H1 (cell line): ENCODE results near the gene CES3. TPM values are rescaled to one million over a fixed set of nuclear protein-coding genes. Genes with fewer than 3 reads are reported as not detected.

Experiments
- CTCF ChIA-PET: fragments of 300-600 bp; sonication (Branson Sonifier 250); formaldehyde crosslinking; loops from one replicate; lab custom pipeline; 2021; ENCODE audit not compliant: partially characterized antibody; lab: Charles Lee
- POLR2A ChIA-PET: fragments of 300-600 bp; sonication (Branson Sonifier 250); formaldehyde crosslinking; loops from one replicate; lab custom pipeline; 2021; ENCODE audit warnings: inconsistent platforms; ENCODE audit not compliant: partially characterized antibody; lab: Charles Lee
- DNase-seq, 2 experiments: peaks; one replicate each; pipeline versions ENCODE4 v3.0.0 to v3.0.0-alpha.2; 2010 to 2022; ENCODE audit warnings: low spot score in 2 of 2, low read depth in 1 of 2, mixed read lengths in 1 of 2
- FAIRE-seq: peaks from 2 replicates; lab custom pipeline; 2011; peaks lifted over from hg19 to GRCh38; lab: Jason Lieb, UNC
- H2AFZ ChIP-seq: 2 replicates; pipeline ENCODE4 v1.8.1; 2012; ENCODE audit warnings: low read length, inconsistent platforms
- H2AK5ac ChIP-seq: 2 replicates; pipeline ENCODE4 v1.6.1; 2013; ENCODE audit warnings: low read depth, low read length
- H2BK120ac ChIP-seq: replicated peaks from 2 replicates; pipeline ENCODE3; 2013; ENCODE audit warnings: low read depth, low read length, inconsistent platforms
- H2BK12ac ChIP-seq: 2 replicates; pipeline ENCODE4 v1.6.1; 2013; ENCODE audit warnings: low read depth, low read length
- H2BK15ac ChIP-seq: 2 replicates; pipeline ENCODE4 v1.6.1; 2013; ENCODE audit warnings: low read length
- H2BK20ac ChIP-seq: 2 replicates; pipeline ENCODE4 v1.6.1; 2013; ENCODE audit warnings: low read length
- H2BK5ac ChIP-seq: 2 replicates; pipeline ENCODE4 v1.6.1; 2013; ENCODE audit warnings: low read depth, low read length
- H3K14ac ChIP-seq: 2 replicates; pipeline ENCODE4 v1.6.1; 2013; ENCODE audit warnings: inconsistent platforms; ENCODE audit not compliant: insufficient read length
- H3K18ac ChIP-seq: 2 replicates; pipeline ENCODE4 v1.6.1; 2013; ENCODE audit warnings: low read length; ENCODE audit errors: extremely low read depth
- H3K23ac ChIP-seq: 2 replicates; pipeline ENCODE4 v1.6.1; 2013; ENCODE audit warnings: inconsistent platforms; ENCODE audit not compliant: insufficient read length
- H3K23me2 ChIP-seq: 2 replicates; pipeline ENCODE4 v1.6.1; 2013; ENCODE audit warnings: low read depth, low read length
- H3K27ac ChIP-seq: 2 replicates; pipeline ENCODE4 v1.6.1; 2011; ENCODE audit warnings: low read depth, low read length, inconsistent platforms
- H3K27me3 ChIP-seq, 4 experiments: replicated peaks in 1 of 4; 1 replicate in 1 of 4; 2 replicates in 3 of 4; pipeline versions ENCODE4 v1.6.1 to v1.8.1; 2011 to 2013; ENCODE audit warnings: low read length in 3 of 4, mild to moderate bottlenecking in 3 of 4, inconsistent platforms in 2 of 4, mixed read lengths in 2 of 4, moderate library complexity in 1 of 4; ENCODE audit not compliant: control insufficient read depth in 3 of 4, insufficient read depth in 3 of 4; ENCODE audit errors: extremely low read depth in 1 of 4
- H3K36me3 ChIP-seq, 4 experiments: 2 replicates each; pipeline versions ENCODE4 v1.6.1 to v1.8.1; 2011 to 2013; ENCODE audit warnings: mild to moderate bottlenecking in 4 of 4, low read length in 3 of 4, moderate library complexity in 2 of 4, control low read depth in 1 of 4, inconsistent platforms in 1 of 4; ENCODE audit not compliant: insufficient read depth in 4 of 4, control insufficient read depth in 2 of 4
- H3K4ac ChIP-seq: replicated peaks from 2 replicates; pipeline ENCODE3; 2013; ENCODE audit warnings: low read length, low read depth, mixed read lengths, inconsistent platforms; ENCODE audit not compliant: insufficient read length
- H3K4me1 ChIP-seq, 4 experiments: replicated peaks in 1 of 4; 1 replicate in 1 of 4; 2 replicates in 3 of 4; pipeline versions ENCODE4 v1.6.1 to v1.8.1; 2011 to 2013; ENCODE audit warnings: low read length in 3 of 4, inconsistent platforms in 2 of 4, mixed read lengths in 1 of 4; ENCODE audit not compliant: insufficient read depth in 4 of 4, control insufficient read depth in 3 of 4
- H3K4me2 ChIP-seq, 2 experiments: 2 replicates each; pipeline versions ENCODE4 v1.6.1 to v1.8.1; 2011 to 2013; ENCODE audit warnings: low read depth in 2 of 2, low read length in 2 of 2, control low read depth in 1 of 2, inconsistent platforms in 1 of 2, mild to moderate bottlenecking in 1 of 2; ENCODE audit not compliant: insufficient read depth in 1 of 2
- H3K4me3 ChIP-seq, 4 experiments: fragments of 200-600, 300-600 bp in 1 of 4; sonication (generic), shearing (Covaris generic), sonication (Bioruptor Twin) in 1 of 4; 2 replicates each; pipeline versions ENCODE4 v1.5.1 to v1.8.1; 2011 to 2016; ENCODE audit warnings: low read length in 4 of 4, low read depth in 3 of 4, control low read depth in 2 of 4, inconsistent platforms in 2 of 4, mild to moderate bottlenecking in 2 of 4, mixed read lengths in 1 of 4, moderate library complexity in 1 of 4; ENCODE audit not compliant: insufficient read depth in 2 of 4; ENCODE audit errors: extremely low read depth in 1 of 4
- H3K56ac ChIP-seq: replicated peaks from 2 replicates; pipeline ENCODE3; 2013; ENCODE audit warnings: low read depth, mild to moderate bottlenecking, mixed read lengths, low read length, inconsistent platforms; ENCODE audit not compliant: insufficient read length
- H3K79me1 ChIP-seq: 2 replicates; pipeline ENCODE4 v1.6.1; 2013; ENCODE audit warnings: low read depth, low read length, control low read depth
- H3K79me2 ChIP-seq, 2 experiments: 2 replicates each; pipeline versions ENCODE4 v1.6.1 to v1.8.1; 2012 to 2013; ENCODE audit warnings: low read length in 2 of 2, mild to moderate bottlenecking in 2 of 2, inconsistent platforms in 1 of 2; ENCODE audit not compliant: insufficient read depth in 2 of 2, control insufficient read depth in 1 of 2
- H3K9ac ChIP-seq, 4 experiments: replicated peaks in 1 of 4; 1 replicate in 1 of 4; 2 replicates in 3 of 4; pipeline versions ENCODE4 v1.6.1 to v1.8.1; 2011 to 2013; ENCODE audit warnings: low read depth in 3 of 4, low read length in 3 of 4, control low read depth in 2 of 4, mild to moderate bottlenecking in 2 of 4, moderate library complexity in 2 of 4, inconsistent platforms in 1 of 4; ENCODE audit errors: extremely low read depth in 1 of 4
- H3K9me3 ChIP-seq, 2 experiments: 2 replicates each; pipeline versions ENCODE4 v1.6.1 to v1.8.1; 2012 to 2013; ENCODE audit warnings: mild to moderate bottlenecking in 2 of 2, moderate library complexity in 2 of 2, control low read depth in 1 of 2, inconsistent platforms in 1 of 2, low read depth in 1 of 2, low read length in 1 of 2, mixed read lengths in 1 of 2; ENCODE audit not compliant: insufficient read depth in 2 of 2
- H4K20me1 ChIP-seq, 2 experiments: replicated peaks in 1 of 2; 2 replicates each; pipeline versions ENCODE3 to v1.8.1; 2011 to 2013; ENCODE audit warnings: inconsistent platforms in 2 of 2, low read length in 2 of 2, mild to moderate bottlenecking in 1 of 2; ENCODE audit not compliant: insufficient read depth in 2 of 2, control insufficient read depth in 1 of 2
- H4K5ac ChIP-seq: 2 replicates; pipeline ENCODE4 v1.6.1; 2013; ENCODE audit warnings: low read length, low read depth, mixed read lengths, inconsistent platforms; ENCODE audit not compliant: insufficient read length
- H4K8ac ChIP-seq: 2 replicates; pipeline ENCODE4 v1.8.0; 2013; ENCODE audit warnings: mild to moderate bottlenecking, moderate library complexity, low read length, inconsistent platforms; ENCODE audit not compliant: insufficient read depth; ENCODE audit errors: extremely low read depth
- H4K91ac ChIP-seq: replicated peaks from 2 replicates; pipeline ENCODE3; 2013; ENCODE audit warnings: low read length, mixed read lengths, inconsistent platforms; ENCODE audit not compliant: insufficient read length
- BACH1 ChIP-seq: IDR thresholded peaks from 2 replicates; pipeline ENCODE4 v1.6.1; 2012; ENCODE audit warnings: low read length, improper control_type of control experiment
- CREB1 ChIP-seq: IDR thresholded peaks from 2 replicates; pipeline ENCODE4 v1.6.1; 2012; ENCODE audit warnings: inconsistent platforms
- CTCF ChIP-seq, 3 experiments: IDR thresholded peaks; 1 replicate in 2 of 3; 2 replicates in 1 of 3; pipeline versions ENCODE4 v1.5.1 to v1.6.1; 2011; ENCODE audit warnings: low read length in 3 of 3, mild to moderate bottlenecking in 3 of 3, inconsistent platforms in 2 of 3, low read depth in 1 of 3, moderate library complexity in 1 of 3; ENCODE audit not compliant: insufficient read depth in 1 of 3; ENCODE audit errors: control extremely low read depth in 1 of 3
- FOSL1 ChIP-seq: IDR thresholded peaks from 2 replicates; pipeline ENCODE4 v1.6.1; 2011; ENCODE audit warnings: mild to moderate bottlenecking, low read depth, low read length, moderate library complexity; ENCODE audit not compliant: insufficient read depth
- GABPA ChIP-seq: IDR thresholded peaks from 2 replicates; pipeline ENCODE4 v1.6.1; 2011; ENCODE audit warnings: mild to moderate bottlenecking, low read length, moderate library complexity, borderline replicate concordance; ENCODE audit not compliant: insufficient read depth
- GTF2F1 ChIP-seq: IDR thresholded peaks from 2 replicates; pipeline ENCODE4 v1.6.1; 2012; ENCODE audit warnings: low read depth, low read length, improper control_type of control experiment, borderline replicate concordance
- MAX ChIP-seq: IDR thresholded peaks from 2 replicates; pipeline ENCODE4 v1.6.1; 2012; ENCODE audit warnings: inconsistent platforms
- PHF8 ChIP-seq: fragments of 200-600 bp; sonication (generic); conservative IDR thresholded peaks from 2 replicates; pipeline ENCODE4 v1.7.1; 2012; ENCODE audit warnings: low read depth, mild to moderate bottlenecking, inconsistent platforms, low read length, moderate library complexity
- RNF2 ChIP-seq: fragments of 200-900, 300-1000 bp; sonication (generic); IDR thresholded peaks from 2 replicates; pipeline ENCODE4 v1.7.1; 2016; ENCODE audit warnings: borderline replicate concordance, low read depth, mild to moderate bottlenecking, antibody characterized with exemption, low read length; ENCODE audit not compliant: poor library complexity, severe bottlenecking; ENCODE audit errors: missing control alignments
- SIN3A ChIP-seq, 2 experiments: IDR thresholded peaks in 1 of 2; conservative IDR thresholded peaks in 1 of 2; 2 replicates each; pipeline ENCODE4 v1.6.1; 2011 to 2012; ENCODE audit warnings: low read length in 2 of 2, improper control_type of control experiment in 1 of 2, low read depth in 1 of 2, mild to moderate bottlenecking in 1 of 2
- WGBS, 2 experiments: shearing (Covaris generic) in 1 of 2; methylation state at CpG; one replicate each; pipeline versions ENCODE4 v1.1.6 to v1.1.7; 2013 to 2015; ENCODE audit warnings: low lambda C conversion rate in 2 of 2, mixed read lengths in 2 of 2, inconsistent platforms in 1 of 2, low coverage in 1 of 2, missing lambda C conversion rate in 1 of 2; ENCODE audit not compliant: insufficient replicate concordance in 2 of 2, insufficient coverage in 1 of 2, insufficient read length in 1 of 2; ENCODE audit errors: extremely low coverage in 1 of 2, missing lambda C conversion rate in 1 of 2; 5-methylcytosine and 5-hydroxymethylcytosine counted together
- polyA plus RNA-seq, 7 experiments: library from polyadenylated mRNA; depleted of rRNA in 3 of 7; stranded (reverse) in 5 of 7; unstranded in 2 of 7; fragments of >200 nt in 5 of 7; fragments of 200-250 nt in 2 of 7; gene quantifications; 1 replicate in 5 of 7; 2 replicates in 1 of 7; 4 replicates in 1 of 7; pipeline versions ENCODE4 v1.2.1 to v1.2.3, GENCODE V29; 2011 to 2013; ENCODE audit warnings: missing spikeins in 2 of 7, mixed read lengths in 2 of 7
- total RNA-seq: library from RNA; stranded (reverse); fragmentation: NEBNext Ultra II Directional; extraction: Animal tissue kit (Norgen Biotek cat#: 25700); gene quantifications from 2 replicates; pipeline ENCODE4 v1.2.1, GENCODE V29; 2021

CES3 gene
- total and polyA plus RNA-seq, 2 of the 8 experiments (the other 6 are each of a cell fraction or from before 2014, with no cell fraction given), result 1.6 to 2.2 TPM

GRCh38 chr16:66917741-66918140 is 43.3 kb upstream of the CES3 start:
- Histone ChIP-seq H3K79me2 (no peaks in the 10 kb centered on the region), H3K18ac (no peak overlapping the region), H3K27me3 (peaks cover 0 to 5% (median 2%) of the 10 kb centered on the region in 4 experiments; a peak in 5 of 7 replicates), H2BK15ac (no peak overlapping the region), H2AFZ (no peak overlapping the region), H4K5ac (no peak overlapping the region), H3K79me1 (no peaks in the 10 kb centered on the region), H3K56ac (no peak overlapping the region), H2BK5ac (no peak overlapping the region), H3K14ac (no peak overlapping the region), H3K9me3 (no peaks in the 10 kb centered on the region), H3K23me2 (peaks cover 3% of the 10 kb centered on the region; the same call in 1 of the 2 replicates), H4K8ac (no peak overlapping the region), H3K4ac (no peak overlapping the region), H4K91ac (no peak overlapping the region), H3K4me2 (no peak overlapping the region), H3K23ac (no peak overlapping the region), H4K20me1 (peaks cover 0 to 5% of the 10 kb centered on the region in 2 experiments), H2BK12ac (no peak overlapping the region), H3K9ac (no peak overlapping the region; a peak in 2 of 7 replicates), H3K4me1 (no peaks in the 10 kb centered on the region; a peak in 1 of 7 replicates), H3K36me3 (no peaks in the 10 kb centered on the region), H2BK120ac (no peak overlapping the region), H3K4me3 (no peak overlapping the region), H3K27ac (no peak overlapping the region), H2AK5ac (no peak overlapping the region), H2BK20ac (no peak overlapping the region)
- ChIA-PET POLR2A (interaction anchor here (1.7 kb wide), 1 partner anchor 18 kb away, joined by 5 read pairs; no protein-coding TSS in a partner anchor), CTCF (interaction anchor here (0.6 to 42.0 kb wide), 9 partner anchors 2 to 262 kb away, joined by 3 to 1009 read pairs (median 3); partner anchors contain the start of genes CDH16, CES3, PDP2 and RRAD)
- 74% methylated on average over 7 of the region's 9 CpGs; no CpG with 5 or more reads in 1 of the 2 experiments for WGBS, 2 experiments
- FAIRE-seq, result no peak
- DNase-seq, result no peak
- TF ChIP-seq BACH1, result no peak
- TF ChIP-seq SIN3A (conservative IDR thresholded peaks at IDR 0.05 in 1 of 2, IDR thresholded peaks at IDR 0.05 in 1 of 2; ENCODE audit: low read depth in 1 of 2, low read length in 2 of 2), result no peak
- no peak for TF ChIP-seq RNF2
- TF ChIP-seq CTCF (IDR thresholded peaks at IDR 0.05; ENCODE audit: control extremely low read depth in 1 of 3, insufficient read depth in 1 of 3, low read depth in 1 of 3, low read length in 3 of 3), result no peak
- TF ChIP-seq CREB1, result no peak
- TF ChIP-seq GTF2F1, result no peak
- no peak for TF ChIP-seq MAX
- no peak for TF ChIP-seq PHF8
- no peak for TF ChIP-seq FOSL1
- TF ChIP-seq GABPA, result no peak
